IMR-90 (cell line): Measurements from ENCODE around the gene EMCN. TPM values are rescaled to one million over a fixed set of nuclear protein-coding genes. Genes with fewer than 3 reads are reported as not detected.

Experiments used
- ATAC-seq: fragments of 200-7000 bp; cut with Tn5 transposase; 2 replicates; pipeline ENCODE4 v1.9.1; 2020; ENCODE audit warnings: low read depth, mild to moderate bottlenecking, moderate library complexity
- BruUV-seq: library from RNA; stranded (reverse); fragments of 400-500 nt; replicated peaks from 2 replicates; lab custom pipeline; 2021; lab: Mats Ljungman, UMichigan
- CTCF ChIA-PET: fragments of 300-600 bp; formaldehyde crosslinking; extraction: SDS; loops from one replicate; lab custom pipeline; 2021; ENCODE audit warnings: antibody characterized with exemption; lab: Yijun Ruan, JAX
- POLR2A ChIA-PET: fragments of 300-600 bp; sonication (Branson Sonifier 250); formaldehyde crosslinking; loops from one replicate; lab custom pipeline; 2022; ENCODE audit warnings: antibody characterized with exemption; ENCODE audit not compliant: unreplicated experiment; lab: Charles Lee
- DNase-seq: peaks from one replicate; pipeline ENCODE4 v3.0.0; 2013
- H2AFZ ChIP-seq: replicated peaks from 2 replicates; pipeline ENCODE3; 2013; ENCODE audit warnings: low read length, mild to moderate bottlenecking; ENCODE audit not compliant: poor library complexity
- H2AK5ac ChIP-seq: 2 replicates; pipeline ENCODE4 v1.6.1; 2013; ENCODE audit warnings: low read depth, low read length, inconsistent platforms
- H2AK9ac ChIP-seq: replicated peaks from 2 replicates; pipeline ENCODE3; 2013; ENCODE audit warnings: mild to moderate bottlenecking, low read depth, low read length, moderate library complexity; ENCODE audit not compliant: poor library complexity
- H2BK120ac ChIP-seq: 2 replicates; pipeline ENCODE4 v1.6.1; 2013; ENCODE audit warnings: low read depth, low read length, inconsistent platforms
- H2BK15ac ChIP-seq: 3 replicates; pipeline ENCODE4 v1.6.1; 2013; ENCODE audit warnings: low read depth, low read length, inconsistent platforms
- H2BK20ac ChIP-seq: 2 replicates; pipeline ENCODE4 v1.6.1; 2013; ENCODE audit warnings: low read depth, mild to moderate bottlenecking, inconsistent platforms, low read length, moderate library complexity
- H2BK5ac ChIP-seq: 2 replicates; pipeline ENCODE4 v1.6.1; 2013; ENCODE audit warnings: mild to moderate bottlenecking, low read depth, low read length, inconsistent platforms; ENCODE audit not compliant: poor library complexity, severe bottlenecking
- H3K14ac ChIP-seq: replicated peaks from 2 replicates; pipeline ENCODE4 v1.6.1; 2013; ENCODE audit warnings: low read depth, low read length, inconsistent platforms
- H3K18ac ChIP-seq: 2 replicates; pipeline ENCODE4 v1.6.1; 2013; ENCODE audit warnings: low read depth, low read length, control low read depth
- H3K23ac ChIP-seq: 2 replicates; pipeline ENCODE4 v1.6.1; 2013; ENCODE audit warnings: low read depth, low read length, inconsistent platforms
- H3K27ac ChIP-seq: 2 replicates; pipeline ENCODE4 v1.5.1; 2013; ENCODE audit warnings: mild to moderate bottlenecking, control low read depth, low read length; ENCODE audit not compliant: insufficient read depth
- H3K27me3 ChIP-seq: 2 replicates; pipeline ENCODE4 v1.6.1; 2013; ENCODE audit warnings: low read length; ENCODE audit not compliant: control insufficient read depth, insufficient read depth
- H3K36me3 ChIP-seq: 2 replicates; pipeline ENCODE4 v1.6.1; 2013; ENCODE audit warnings: low read length, mixed read lengths; ENCODE audit not compliant: control insufficient read depth, insufficient read depth
- H3K4ac ChIP-seq: 2 replicates; pipeline ENCODE4 v1.6.1; 2013; ENCODE audit warnings: low read depth, low read length, inconsistent platforms
- H3K4me1 ChIP-seq: 2 replicates; pipeline ENCODE4 v1.6.1; 2013; ENCODE audit warnings: low read length, mixed read lengths; ENCODE audit not compliant: control insufficient read depth, insufficient read depth
- H3K4me2 ChIP-seq: 2 replicates; pipeline ENCODE4 v1.6.1; 2013; ENCODE audit warnings: low read depth, mild to moderate bottlenecking, control low read depth, low read length, moderate library complexity
- H3K4me3 ChIP-seq: 2 replicates; pipeline ENCODE4 v1.5.1; 2013; ENCODE audit warnings: low read depth, mild to moderate bottlenecking, control low read depth, low read length, moderate library complexity; ENCODE audit not compliant: insufficient read depth
- H3K56ac ChIP-seq: 2 replicates; pipeline ENCODE4 v1.6.1; 2013; ENCODE audit warnings: low read length, inconsistent platforms; ENCODE audit not compliant: insufficient read depth; ENCODE audit errors: extremely low read depth
- H3K79me1 ChIP-seq, 2 experiments: 2 replicates each; pipeline ENCODE4 v1.6.1; 2013; ENCODE audit warnings: low read length in 2 of 2, inconsistent platforms in 1 of 2, low read depth in 1 of 2
- H3K9ac ChIP-seq: 2 replicates; pipeline ENCODE4 v1.6.1; 2013; ENCODE audit warnings: low read depth, low read length, control low read depth
- H3K9me1 ChIP-seq: 2 replicates; pipeline ENCODE4 v1.6.1; 2013; ENCODE audit warnings: low read length, inconsistent platforms; ENCODE audit not compliant: insufficient read depth
- H3K9me3 ChIP-seq: 2 replicates; pipeline ENCODE4 v1.6.1; 2013; ENCODE audit warnings: low read length; ENCODE audit not compliant: control insufficient read depth, insufficient read depth
- H4K20me1 ChIP-seq: 2 replicates; pipeline ENCODE4 v1.6.1; 2013; ENCODE audit warnings: low read length, inconsistent platforms; ENCODE audit not compliant: insufficient read depth
- H4K5ac ChIP-seq: 2 replicates; pipeline ENCODE4 v1.6.1; 2013; ENCODE audit warnings: mild to moderate bottlenecking, low read depth, low read length, control low read depth
- H4K8ac ChIP-seq, 2 experiments: 2 replicates each; pipeline ENCODE4 v1.6.1; 2013; ENCODE audit warnings: low read depth in 2 of 2, low read length in 2 of 2, control low read depth in 1 of 2, inconsistent platforms in 1 of 2
- H4K91ac ChIP-seq: 2 replicates; pipeline ENCODE4 v1.6.1; 2013; ENCODE audit warnings: low read depth, low read length, inconsistent platforms; ENCODE audit not compliant: insufficient read depth
- RAD21 ChIP-seq: IDR thresholded peaks from 2 replicates; pipeline ENCODE4 v1.6.1; 2012; ENCODE audit warnings: low read length, improper control_type of control experiment
- SMC3 ChIP-seq: fragments of 150-350 bp; IDR thresholded peaks from 2 replicates; pipeline ENCODE4 v1.6.1; 2016; ENCODE audit warnings: low read depth, mild to moderate bottlenecking, antibody characterized with exemption, low read length, moderate library complexity
- WGBS, 2 experiments: methylation state at CpG; one replicate each; pipeline versions ENCODE4 v1.1.5 to v1.1.7; 2013; ENCODE audit warnings: missing lambda C conversion rate in 2 of 2; ENCODE audit not compliant: insufficient read length in 1 of 2; ENCODE audit errors: extremely low coverage in 2 of 2; 5-methylcytosine and 5-hydroxymethylcytosine counted together
- dilution Hi-C: fragments of 300-500 bp; cut with HindIII; formaldehyde crosslinking; loops from one replicate; pipeline ENCODE4 v1.14.3; 2018; ENCODE audit warnings: low sequenced_read_pairs; ENCODE audit not compliant: unreplicated experiment
- in situ Hi-C: fragments of 300-500 bp; cut with MboI; formaldehyde crosslinking; loops from 3 replicates; pipeline ENCODE4 v1.14.3; 2019; ENCODE audit warnings: low sequenced_read_pairs, inconsistent platforms, mixed read lengths
- intact Hi-C: fragments of 100-400 bp; cut with micrococcal nuclease; formaldehyde crosslinking; loops from 2 replicates; pipeline ENCODE4 v1.10.0; 2022
- polyA plus RNA-seq, 3 experiments: library from polyadenylated mRNA; depleted of rRNA; stranded (reverse); fragments of >200 nt; gene quantifications; 2 replicates each; pipeline ENCODE4 v1.2.3, GENCODE V29; 2012; ENCODE audit warnings: low replicate concordance in 1 of 3
- total RNA-seq: library from RNA; depleted of rRNA; stranded (reverse); fragments of >200 nt; gene quantifications from 2 replicates; pipeline ENCODE4 v1.2.3, GENCODE V29; 2012
- TF ChIP-seq, protein P1 (sequence below): conservative IDR thresholded peaks from 2 replicates; pipeline ENCODE4 v1.5.1; 2012; ENCODE audit warnings: mild to moderate bottlenecking, low read depth, low read length, improper control_type of control experiment

EMCN gene
- total and polyA plus RNA-seq, 2 of the 4 experiments (the other 2 are of a cell fraction) = not detected

DNA sequence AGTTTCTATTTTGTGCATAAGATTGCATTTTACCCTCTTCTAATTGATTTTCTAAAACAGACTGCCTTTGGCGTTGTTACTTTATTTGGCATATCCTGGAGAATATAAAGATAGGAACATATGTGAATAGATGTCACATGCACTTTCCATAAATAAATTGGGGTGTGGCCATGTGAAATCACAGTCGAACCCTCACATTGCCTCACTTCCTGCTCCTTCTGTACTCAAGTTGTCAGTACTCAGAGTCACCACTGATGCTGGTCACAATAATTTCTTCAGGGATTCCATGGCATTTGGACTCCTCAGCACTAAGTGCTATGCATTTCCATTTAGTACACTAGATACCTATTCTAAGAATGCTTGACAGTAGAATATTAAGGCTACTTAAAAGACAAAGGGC is 1.4 kb upstream of the EMCN start:
- H3K23ac ChIP-seq = no peak overlapping the region
- H2AK5ac ChIP-seq = no peak overlapping the region
- no peaks in the 10 kb centered on the region for H3K4me1 ChIP-seq
- H4K5ac ChIP-seq = no peak overlapping the region
- no peak overlapping the region for H2BK5ac ChIP-seq
- H2BK120ac ChIP-seq = no peak overlapping the region
- no peak overlapping the region for H4K91ac ChIP-seq
- no peak overlapping the region for H3K4me2 ChIP-seq
- H3K79me1 ChIP-seq = no peaks in the 10 kb centered on the region
- no peak overlapping the region for H4K8ac ChIP-seq
- H2AFZ ChIP-seq = no peak overlapping the region
- H3K36me3 ChIP-seq = no peaks in the 10 kb centered on the region
- POLR2A ChIA-PET = no interaction called here
- H3K27ac ChIP-seq = no peak overlapping the region
- H3K14ac ChIP-seq = no peak overlapping the region
- no TSS peak for BruUV-seq
- CTCF ChIA-PET = no interaction called here
- no peaks in the 10 kb centered on the region for H4K20me1 ChIP-seq
- in situ Hi-C loops = no loop called here
- DNase-seq (no peak), ATAC-seq (no peak)
- no peak overlapping the region for H3K4me3 ChIP-seq
- TF ChIP-seq, protein P1, sequence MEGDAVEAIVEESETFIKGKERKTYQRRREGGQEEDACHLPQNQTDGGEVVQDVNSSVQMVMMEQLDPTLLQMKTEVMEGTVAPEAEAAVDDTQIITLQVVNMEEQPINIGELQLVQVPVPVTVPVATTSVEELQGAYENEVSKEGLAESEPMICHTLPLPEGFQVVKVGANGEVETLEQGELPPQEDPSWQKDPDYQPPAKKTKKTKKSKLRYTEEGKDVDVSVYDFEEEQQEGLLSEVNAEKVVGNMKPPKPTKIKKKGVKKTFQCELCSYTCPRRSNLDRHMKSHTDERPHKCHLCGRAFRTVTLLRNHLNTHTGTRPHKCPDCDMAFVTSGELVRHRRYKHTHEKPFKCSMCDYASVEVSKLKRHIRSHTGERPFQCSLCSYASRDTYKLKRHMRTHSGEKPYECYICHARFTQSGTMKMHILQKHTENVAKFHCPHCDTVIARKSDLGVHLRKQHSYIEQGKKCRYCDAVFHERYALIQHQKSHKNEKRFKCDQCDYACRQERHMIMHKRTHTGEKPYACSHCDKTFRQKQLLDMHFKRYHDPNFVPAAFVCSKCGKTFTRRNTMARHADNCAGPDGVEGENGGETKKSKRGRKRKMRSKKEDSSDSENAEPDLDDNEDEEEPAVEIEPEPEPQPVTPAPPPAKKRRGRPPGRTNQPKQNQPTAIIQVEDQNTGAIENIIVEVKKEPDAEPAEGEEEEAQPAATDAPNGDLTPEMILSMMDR = no peak
- TF ChIP-seq RAD21 (no peak), SMC3 (no peak)
- no peaks in the 10 kb centered on the region for H3K9me3 ChIP-seq
- no peak overlapping the region for H2AK9ac ChIP-seq
- dilution Hi-C loops = no loop called here
- no peak overlapping the region for H3K9ac ChIP-seq
- no CpG with 5 or more reads among the region's 2 CpGs for WGBS, 2 experiments
- H3K27me3 ChIP-seq = no peaks in the 10 kb centered on the region
- intact Hi-C loops = no loop called here
- H3K9me1 ChIP-seq = no peaks in the 10 kb centered on the region
- no peak overlapping the region for H2BK20ac ChIP-seq
- H3K56ac ChIP-seq = no peak overlapping the region
- no peak overlapping the region for H3K18ac ChIP-seq
- H2BK15ac ChIP-seq = no peak overlapping the region
- H3K4ac ChIP-seq = no peak overlapping the region
